Measurements from ENCODE around the gene DHODH.

Gene DHODH

DNA sequence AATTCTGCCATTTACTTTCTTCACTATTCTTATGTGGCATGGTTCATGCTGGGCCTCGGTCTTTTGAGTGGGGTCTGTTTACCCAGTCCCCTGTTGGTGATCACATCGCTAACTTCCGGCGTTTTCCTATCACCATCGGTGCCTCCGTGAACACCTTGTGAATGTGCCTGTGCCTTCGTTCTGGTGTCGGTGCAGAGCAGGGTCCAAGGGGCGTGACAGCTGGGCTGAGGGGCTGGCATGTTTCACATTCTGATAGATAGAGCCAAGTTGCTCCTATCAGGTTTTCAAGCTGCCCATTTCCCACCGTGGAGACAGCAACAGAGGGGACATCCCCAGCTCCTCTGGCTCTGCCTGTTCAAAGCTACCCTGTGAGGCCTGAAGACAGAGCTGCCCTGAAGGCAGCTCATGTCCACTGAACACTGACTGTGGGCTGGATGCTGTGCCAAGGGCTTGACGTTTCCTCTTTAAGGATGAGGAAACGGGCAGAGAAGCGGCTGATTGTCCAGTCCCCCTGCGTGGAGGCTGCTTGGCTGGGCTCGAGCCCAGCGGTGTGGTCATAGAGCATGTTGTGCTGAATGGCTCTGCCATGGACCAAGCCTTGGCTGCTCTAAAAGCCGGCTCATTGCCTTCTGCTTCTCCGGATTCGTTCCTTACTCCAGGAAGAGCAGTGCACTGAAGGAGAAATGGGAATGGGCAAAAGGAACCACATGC lies 17.0 kb downstream of the DHODH start:
- DNase-seq (ENCODE audit: low read depth), result no peak
- H3K4me3 ChIP-seq (ENCODE audit: low read depth, low read length), result no peak overlapping the region
- no peak for TF ChIP-seq POLR2A (IDR thresholded peaks at IDR 0.05; ENCODE audit: extremely low read depth, insufficient read length)
- TF ChIP-seq, protein P1, sequence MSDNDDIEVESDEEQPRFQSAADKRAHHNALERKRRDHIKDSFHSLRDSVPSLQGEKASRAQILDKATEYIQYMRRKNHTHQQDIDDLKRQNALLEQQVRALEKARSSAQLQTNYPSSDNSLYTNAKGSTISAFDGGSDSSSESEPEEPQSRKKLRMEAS (IDR thresholded peaks at IDR 0.05; ENCODE audit: low read depth, low read length), result no peak
- TF ChIP-seq, protein P2, sequence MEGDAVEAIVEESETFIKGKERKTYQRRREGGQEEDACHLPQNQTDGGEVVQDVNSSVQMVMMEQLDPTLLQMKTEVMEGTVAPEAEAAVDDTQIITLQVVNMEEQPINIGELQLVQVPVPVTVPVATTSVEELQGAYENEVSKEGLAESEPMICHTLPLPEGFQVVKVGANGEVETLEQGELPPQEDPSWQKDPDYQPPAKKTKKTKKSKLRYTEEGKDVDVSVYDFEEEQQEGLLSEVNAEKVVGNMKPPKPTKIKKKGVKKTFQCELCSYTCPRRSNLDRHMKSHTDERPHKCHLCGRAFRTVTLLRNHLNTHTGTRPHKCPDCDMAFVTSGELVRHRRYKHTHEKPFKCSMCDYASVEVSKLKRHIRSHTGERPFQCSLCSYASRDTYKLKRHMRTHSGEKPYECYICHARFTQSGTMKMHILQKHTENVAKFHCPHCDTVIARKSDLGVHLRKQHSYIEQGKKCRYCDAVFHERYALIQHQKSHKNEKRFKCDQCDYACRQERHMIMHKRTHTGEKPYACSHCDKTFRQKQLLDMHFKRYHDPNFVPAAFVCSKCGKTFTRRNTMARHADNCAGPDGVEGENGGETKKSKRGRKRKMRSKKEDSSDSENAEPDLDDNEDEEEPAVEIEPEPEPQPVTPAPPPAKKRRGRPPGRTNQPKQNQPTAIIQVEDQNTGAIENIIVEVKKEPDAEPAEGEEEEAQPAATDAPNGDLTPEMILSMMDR (IDR thresholded peaks at IDR 0.05; ENCODE audit: low read depth, low read length), result no peak
- TF ChIP-seq MYC (IDR thresholded peaks at IDR 0.05; ENCODE audit: low read depth, low read length), result no peak

DNA sequence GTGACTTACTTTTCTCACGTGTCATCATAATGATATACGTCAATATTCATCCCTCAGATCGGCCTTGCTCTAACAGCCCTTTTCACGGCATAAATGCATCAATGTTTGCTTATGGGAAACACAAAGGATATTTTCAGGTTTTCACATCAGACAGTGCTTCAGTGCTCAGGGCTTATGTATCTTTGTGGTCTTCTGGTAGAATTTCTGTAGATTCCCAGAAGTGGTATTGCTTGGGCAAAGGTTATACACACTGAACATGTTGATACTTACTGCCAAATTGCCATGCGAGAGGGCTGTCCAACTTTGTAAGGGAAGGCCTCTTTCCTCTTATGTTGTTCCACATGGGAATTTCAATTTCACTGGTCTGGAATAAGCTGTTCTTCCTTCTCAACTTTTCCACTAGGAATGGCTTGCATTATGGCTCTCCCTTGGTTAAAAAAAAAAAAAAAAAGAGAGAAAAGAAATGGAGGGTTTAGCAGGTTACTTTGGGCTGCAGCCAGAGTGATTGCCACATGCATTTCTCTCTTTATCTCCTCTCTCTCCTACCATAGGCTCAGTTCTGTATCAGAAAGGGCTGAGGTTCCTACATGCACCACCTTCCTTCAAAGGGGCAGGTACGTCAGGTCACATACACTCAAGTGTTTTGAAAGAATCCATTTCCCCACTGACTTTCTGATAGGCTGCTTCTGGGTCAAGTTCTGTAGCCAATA lies 19.3 kb downstream of the DHODH start:
- DNase-seq (ENCODE audit: low read depth), result no peak
- no peak overlapping the region for H3K4me3 ChIP-seq (ENCODE audit: low read depth, low read length)
- TF ChIP-seq, protein P2 (IDR thresholded peaks at IDR 0.05; ENCODE audit: low read depth, low read length), result no peak
- no peak for TF ChIP-seq MYC (IDR thresholded peaks at IDR 0.05; ENCODE audit: low read depth, low read length)
- TF ChIP-seq, protein P1 (IDR thresholded peaks at IDR 0.05; ENCODE audit: low read depth, low read length), result no peak
- no peak for TF ChIP-seq POLR2A (IDR thresholded peaks at IDR 0.05; ENCODE audit: extremely low read depth, insufficient read length)

DNA sequence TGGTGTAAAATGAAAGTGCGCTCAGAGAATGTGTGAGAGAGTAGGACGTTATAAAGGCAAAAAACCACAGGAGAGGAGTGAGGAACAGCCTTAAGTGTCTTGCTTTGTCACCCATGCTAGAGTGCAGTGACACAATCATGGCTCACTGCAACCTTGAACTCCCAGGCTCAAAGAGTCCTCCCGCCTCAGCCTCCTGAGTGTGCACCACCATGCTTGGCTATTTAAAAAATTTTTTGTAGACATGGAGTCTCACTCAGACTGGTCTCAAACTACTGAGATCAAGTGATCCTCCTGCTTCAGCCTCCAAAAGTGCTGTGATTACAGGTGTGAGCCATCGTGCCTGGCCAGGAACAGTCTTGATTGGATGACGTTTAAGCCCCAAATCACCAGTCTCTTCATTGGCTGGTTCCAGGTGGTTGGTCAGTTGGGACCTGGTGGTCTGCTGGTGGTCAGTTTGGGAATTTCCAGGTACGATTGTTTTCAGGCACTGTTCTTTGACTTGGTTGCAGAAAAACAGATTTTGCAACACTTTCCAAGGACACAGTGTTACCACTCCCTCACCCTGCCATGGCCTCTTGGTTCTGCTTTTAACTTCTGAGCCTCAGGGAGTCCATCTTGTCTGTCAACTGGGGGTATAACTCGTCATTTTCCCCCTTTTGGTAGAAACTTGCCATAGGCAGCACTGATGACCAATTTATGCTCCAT lies 21.2 kb downstream of the DHODH start:
- TF ChIP-seq, protein P2 (IDR thresholded peaks at IDR 0.05; ENCODE audit: low read depth, low read length), result no peak
- TF ChIP-seq, protein P1 (IDR thresholded peaks at IDR 0.05; ENCODE audit: low read depth, low read length), result no peak
- TF ChIP-seq MYC (IDR thresholded peaks at IDR 0.05; ENCODE audit: low read depth, low read length) (no peak), POLR2A (IDR thresholded peaks at IDR 0.05; ENCODE audit: extremely low read depth, insufficient read length) (no peak)
- DNase-seq (ENCODE audit: low read depth), result peak; percentile 35
- H3K4me3 ChIP-seq (ENCODE audit: low read depth, low read length), result no peak overlapping the region

DNA sequence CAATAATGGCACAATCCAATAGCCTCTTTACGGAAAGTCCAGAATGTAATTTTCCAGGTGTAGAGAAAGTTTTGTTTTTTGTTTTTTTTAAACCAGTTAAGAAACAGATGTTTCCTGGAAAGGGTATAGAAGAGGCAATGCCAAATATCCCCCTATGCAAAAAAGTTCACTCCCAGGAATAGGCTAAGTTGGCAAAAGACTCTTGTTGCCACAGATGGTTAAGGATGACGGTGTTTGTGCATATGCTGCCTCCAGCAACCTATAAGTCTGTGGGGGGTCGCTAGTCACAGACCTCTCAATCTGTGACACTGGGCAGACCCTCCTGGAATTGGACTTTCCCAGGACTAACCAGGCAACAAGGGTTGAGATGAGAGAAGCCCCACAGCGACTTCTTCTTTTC lies 24.9 kb downstream of the DHODH start:
- no peak overlapping the region for H3K4me3 ChIP-seq (ENCODE audit: low read depth, low read length)
- TF ChIP-seq, protein P2 (IDR thresholded peaks at IDR 0.05; ENCODE audit: low read depth, low read length), result no peak
- TF ChIP-seq POLR2A (IDR thresholded peaks at IDR 0.05; ENCODE audit: extremely low read depth, insufficient read length) (no peak), MYC (IDR thresholded peaks at IDR 0.05; ENCODE audit: low read depth, low read length) (no peak)
- TF ChIP-seq, protein P1 (IDR thresholded peaks at IDR 0.05; ENCODE audit: low read depth, low read length), result no peak
- DNase-seq (ENCODE audit: low read depth), result no peak

DNA sequence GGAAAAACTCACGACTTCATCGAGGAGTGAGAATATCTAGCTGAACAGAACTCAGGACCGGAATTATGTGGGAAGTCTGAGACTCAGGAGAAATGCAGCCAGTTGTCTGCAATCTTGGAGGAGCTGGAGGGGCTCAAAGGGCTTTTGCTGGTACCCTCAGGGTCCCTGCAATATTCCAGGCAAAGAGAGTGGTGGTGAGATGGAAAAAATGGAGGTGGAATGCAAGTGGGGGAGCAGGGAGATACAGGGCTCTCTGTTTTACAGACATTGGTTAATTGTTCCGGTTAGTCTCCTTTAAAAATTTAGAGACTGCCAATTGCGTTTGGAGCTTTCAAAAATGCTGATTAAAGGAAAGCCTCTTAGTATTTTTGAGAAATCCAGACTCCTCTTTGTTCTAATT lies 27.6 kb downstream of the DHODH start:
- TF ChIP-seq, protein P2 (IDR thresholded peaks at IDR 0.05; ENCODE audit: low read depth, low read length), result no peak
- no peak for TF ChIP-seq MYC (IDR thresholded peaks at IDR 0.05; ENCODE audit: low read depth, low read length)
- TF ChIP-seq, protein P1 (IDR thresholded peaks at IDR 0.05; ENCODE audit: low read depth, low read length), result no peak
- no peak for TF ChIP-seq POLR2A (IDR thresholded peaks at IDR 0.05; ENCODE audit: extremely low read depth, insufficient read length)
- H3K4me3 ChIP-seq (ENCODE audit: low read depth, low read length), result no peak overlapping the region
- DNase-seq (ENCODE audit: low read depth), result no peak

Data from NB4 (cell line).